Stimulated activated CD8-positive, alpha-beta memory T cell treated with anti-CD3 and anti-CD28 coated beads, Interleukin-15, amount 100 ng/mL, for 48 hours (primary cell): ENCODE data around the gene PDLIM5.
"Not testable (repeated sequence)": the region's sequence is repeated elsewhere in the genome, so short reads cannot be mapped to it uniquely, and the experiment has no call there.

Source experiments
- DNase-seq, 2 donors: peaks; one replicate each; pipeline ENCODE4 v3.0.0-alpha.2; 2020; ENCODE audit warnings: low read depth in 2 of 2

PDLIM5 gene

GRCh38 chr4:94491322-94491721, 39.6 kb downstream of the PDLIM5 start:
- no peak for DNase-seq

- no peak for DNase-seq
Measured at GRCh38 chr4:94495408-94495807, 43.7 kb downstream of the PDLIM5 start.

DNA sequence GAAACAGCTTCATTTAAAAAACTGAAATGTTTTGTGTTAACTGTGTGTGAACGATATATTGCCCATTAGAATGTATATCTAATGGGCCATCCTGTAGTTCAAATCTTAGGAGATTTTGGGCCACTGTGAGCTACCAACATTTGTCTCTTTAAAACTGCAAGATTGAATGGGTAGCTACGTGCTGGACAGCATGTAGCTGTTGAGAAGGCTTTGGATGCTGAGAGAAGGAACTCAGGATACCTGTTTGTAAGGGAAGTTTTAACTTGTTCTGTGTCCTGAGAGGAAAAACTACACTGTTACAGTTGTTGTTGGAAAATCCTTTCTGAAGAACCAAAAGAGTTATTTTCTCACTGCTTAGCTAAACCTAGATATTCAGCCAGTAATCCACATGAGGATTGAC, 45.9 kb downstream of the PDLIM5 start:
- DNase-seq, result no peak

- DNase-seq, result no peak
Measured at GRCh38 chr4:94498502-94498901, 46.8 kb downstream of the PDLIM5 start.

DNA sequence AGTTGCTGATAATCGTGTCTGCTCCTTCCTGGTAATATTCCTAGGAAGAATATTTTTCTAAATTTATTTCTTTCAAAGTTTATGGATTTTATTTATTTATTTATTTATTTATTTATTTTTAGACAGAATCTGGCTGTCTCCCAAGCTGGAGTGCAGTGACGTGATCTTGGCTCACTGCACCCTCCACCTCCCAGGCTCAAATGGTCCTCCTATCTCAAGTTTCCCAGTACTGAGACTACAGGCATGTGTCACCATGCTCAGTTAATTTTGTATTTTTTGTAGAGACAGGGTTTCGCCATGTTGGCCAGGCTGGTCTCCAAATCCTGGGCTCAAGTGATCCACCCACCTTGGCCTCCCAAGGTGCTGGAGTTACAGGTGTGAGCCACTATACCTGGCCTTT, 48.9 kb downstream of the PDLIM5 start:
- no peak for DNase-seq

DNA sequence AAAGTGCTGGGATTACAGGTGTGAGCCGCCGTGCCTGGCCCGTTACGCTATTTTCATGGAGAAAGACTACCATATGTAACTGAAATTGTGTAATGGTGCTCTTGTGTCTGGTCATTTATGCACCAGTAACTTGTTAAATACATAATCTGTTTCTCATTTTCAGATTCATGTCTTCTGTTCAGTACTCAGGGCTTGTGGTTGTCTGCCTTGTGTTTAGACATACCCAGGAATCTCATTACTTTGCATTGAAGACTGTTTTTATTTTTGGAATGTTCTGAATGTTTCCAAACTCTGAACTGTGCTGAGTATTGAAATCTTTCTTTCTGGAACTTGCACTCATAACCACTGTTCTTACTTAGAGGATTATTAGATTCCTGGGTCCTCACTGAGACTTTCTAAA, 52.8 kb downstream of the PDLIM5 start:
- no peak for DNase-seq

DNA sequence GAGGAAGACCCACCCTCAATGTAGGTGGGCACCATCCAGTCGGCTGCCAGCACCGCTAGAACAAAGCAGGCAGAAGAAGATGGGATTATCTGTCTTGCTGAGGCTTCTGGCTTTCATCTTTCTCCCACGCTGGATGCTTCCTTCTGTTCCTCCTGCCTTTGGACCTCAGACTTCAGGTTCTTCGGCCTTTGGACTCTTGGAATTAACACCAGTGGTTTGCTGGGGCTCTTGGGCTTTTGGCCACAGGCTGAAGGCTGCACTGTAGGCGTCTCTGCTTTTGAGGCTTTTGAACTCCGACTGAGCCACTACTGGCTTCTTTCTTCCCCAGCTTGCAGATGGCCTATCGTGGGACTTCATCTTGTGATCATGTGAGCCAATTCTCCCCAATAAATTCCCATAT, 55.1 kb downstream of the PDLIM5 start:
- no peak for DNase-seq

DNA sequence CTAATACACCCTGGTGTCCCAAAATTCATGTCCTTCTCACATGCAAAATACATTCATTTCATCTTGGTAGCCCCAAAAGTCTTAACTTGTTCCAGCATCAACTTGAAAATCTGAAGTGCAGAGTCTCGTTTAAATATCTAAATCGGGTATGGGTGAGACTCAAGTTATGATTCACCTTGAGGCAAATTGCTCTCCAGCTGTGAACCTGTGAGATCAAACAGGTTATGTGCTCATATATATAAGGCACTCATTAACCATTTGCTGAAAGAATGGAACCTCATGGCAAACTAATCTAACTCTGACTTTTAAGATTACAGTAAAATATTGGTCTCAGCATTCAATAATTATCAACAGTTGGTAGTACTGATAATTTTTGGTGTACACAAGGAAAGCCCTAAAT, 55.5 kb downstream of the PDLIM5 start:
- DNase-seq, result no peak

GRCh38 chr4:94507708-94508107, 56.0 kb downstream of the PDLIM5 start:
- no peak for DNase-seq

DNA sequence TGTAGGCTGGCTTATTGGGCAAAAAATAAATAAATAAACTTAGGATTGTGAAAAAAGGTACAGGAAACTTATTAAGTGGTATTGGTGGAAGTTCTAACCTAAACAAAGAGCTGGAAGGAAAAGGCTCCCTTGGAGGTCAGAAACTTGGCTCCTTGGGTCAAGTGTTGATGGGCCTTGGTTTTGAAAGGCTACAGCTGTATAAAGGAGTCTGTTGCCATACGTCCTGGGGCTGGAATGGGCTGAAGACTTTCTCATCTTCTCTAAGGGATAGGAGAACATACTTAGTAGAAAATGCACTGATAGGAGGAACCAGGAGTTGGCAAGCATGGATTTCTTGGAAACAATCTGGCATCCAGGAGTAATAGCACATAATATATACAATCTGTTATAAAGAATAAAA, 56.6 kb downstream of the PDLIM5 start:
- no peak for DNase-seq

DNA sequence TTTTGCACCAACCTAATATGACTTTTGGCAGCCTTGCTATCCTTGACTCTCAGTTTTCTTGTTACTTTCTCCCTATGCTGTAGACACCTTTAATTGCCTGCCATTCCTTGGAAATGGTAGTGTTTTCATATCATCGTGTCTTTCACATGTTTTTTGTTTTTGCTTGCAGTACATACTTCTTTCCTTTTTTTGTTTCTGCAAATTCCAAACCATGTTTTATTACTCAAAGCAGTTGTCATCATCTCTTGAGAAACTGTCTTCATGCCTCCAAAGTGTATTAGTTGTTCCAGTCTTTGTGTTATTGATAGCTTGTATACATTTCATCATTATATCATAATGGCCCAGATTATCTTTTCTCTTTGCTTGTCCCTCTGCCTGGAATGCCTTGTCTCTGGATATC, 57.1 kb downstream of the PDLIM5 start:
- no peak for DNase-seq

DNA sequence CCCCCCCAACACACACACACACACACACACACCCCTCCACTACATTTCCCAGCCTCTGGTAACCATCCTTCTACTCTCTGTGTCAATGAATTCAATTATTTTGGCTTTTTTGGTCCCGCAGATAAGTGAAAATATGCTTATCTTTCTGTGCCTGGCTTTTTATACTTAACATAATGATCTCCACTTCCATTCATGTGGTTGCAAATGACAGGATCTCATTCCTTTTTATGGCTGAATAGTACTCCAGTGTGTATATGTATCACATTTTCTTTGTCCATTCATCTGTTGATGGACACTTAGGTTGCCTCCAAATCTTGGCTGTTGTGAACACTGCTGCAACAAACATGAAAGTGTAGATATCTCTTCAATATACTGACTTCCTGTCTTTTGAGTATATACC, 59.8 kb downstream of the PDLIM5 start:
- no peak for DNase-seq

- DNase-seq, result not testable (repeated sequence)
Measured at GRCh38 chr4:94513532-94513931, 61.8 kb downstream of the PDLIM5 start.

DNA sequence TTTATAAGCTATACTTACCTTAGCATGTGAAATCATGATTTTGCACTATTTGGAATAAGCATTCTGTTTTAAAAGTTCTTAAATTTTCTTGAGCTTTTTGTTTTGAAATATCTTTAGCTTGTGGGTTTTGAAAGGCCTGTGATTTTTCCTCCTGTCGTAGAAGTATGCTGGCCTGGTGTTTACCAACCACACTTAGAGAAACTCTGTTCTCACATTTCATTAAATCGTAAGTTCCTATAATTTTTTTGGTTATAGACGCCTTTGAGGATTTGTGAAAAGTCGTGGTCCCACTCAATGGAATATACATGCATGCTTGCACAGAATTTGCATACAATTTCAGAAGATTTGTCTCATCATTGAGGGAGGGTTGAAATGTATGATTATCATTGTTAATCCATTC, 63.6 kb downstream of the PDLIM5 start:
- DNase-seq, result no peak

DNA sequence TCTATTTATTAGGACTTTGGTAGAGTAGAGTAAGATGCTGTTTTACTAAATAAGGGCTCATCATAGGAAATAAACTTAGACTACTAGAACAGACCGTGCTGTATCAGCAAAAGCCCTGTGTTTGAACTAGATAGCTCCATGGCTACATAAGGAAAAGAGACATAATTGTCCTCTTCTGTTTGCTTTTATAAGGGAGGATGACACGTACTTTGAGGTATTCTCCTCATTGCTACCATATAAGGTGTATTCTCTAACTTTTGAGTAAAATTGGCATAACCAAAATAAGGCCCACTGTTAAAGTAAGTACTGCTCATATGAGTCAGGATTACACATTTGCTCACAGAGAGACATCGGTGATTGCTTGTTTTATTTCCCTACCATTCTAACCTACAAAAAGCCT, 64.3 kb downstream of the PDLIM5 start:
- DNase-seq, result no peak

GRCh38 chr4:94516999-94517398, 65.3 kb downstream of the PDLIM5 start:
- no peak for DNase-seq

DNA sequence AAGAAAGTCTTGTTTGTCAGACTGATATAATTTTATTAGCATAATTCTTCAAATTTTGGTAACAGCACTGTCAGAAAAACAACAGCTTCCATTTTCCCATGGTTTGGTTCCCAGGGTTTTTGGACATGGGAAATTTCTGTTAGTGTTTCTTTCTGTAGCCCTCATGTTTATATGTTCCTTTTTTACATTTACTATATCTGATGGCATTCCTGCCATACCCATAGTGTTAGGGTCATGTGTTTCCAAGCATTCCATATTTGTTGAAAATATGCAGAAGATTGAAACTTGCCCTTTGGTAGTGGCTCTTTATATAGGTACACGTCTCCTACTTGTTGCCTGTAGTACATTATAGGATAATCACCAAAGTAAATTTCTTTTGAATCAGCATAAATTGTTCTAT, 65.8 kb downstream of the PDLIM5 start:
- DNase-seq, result no peak

- no peak for DNase-seq
Measured at GRCh38 chr4:94519019-94519418, 67.3 kb downstream of the PDLIM5 start.

DNA sequence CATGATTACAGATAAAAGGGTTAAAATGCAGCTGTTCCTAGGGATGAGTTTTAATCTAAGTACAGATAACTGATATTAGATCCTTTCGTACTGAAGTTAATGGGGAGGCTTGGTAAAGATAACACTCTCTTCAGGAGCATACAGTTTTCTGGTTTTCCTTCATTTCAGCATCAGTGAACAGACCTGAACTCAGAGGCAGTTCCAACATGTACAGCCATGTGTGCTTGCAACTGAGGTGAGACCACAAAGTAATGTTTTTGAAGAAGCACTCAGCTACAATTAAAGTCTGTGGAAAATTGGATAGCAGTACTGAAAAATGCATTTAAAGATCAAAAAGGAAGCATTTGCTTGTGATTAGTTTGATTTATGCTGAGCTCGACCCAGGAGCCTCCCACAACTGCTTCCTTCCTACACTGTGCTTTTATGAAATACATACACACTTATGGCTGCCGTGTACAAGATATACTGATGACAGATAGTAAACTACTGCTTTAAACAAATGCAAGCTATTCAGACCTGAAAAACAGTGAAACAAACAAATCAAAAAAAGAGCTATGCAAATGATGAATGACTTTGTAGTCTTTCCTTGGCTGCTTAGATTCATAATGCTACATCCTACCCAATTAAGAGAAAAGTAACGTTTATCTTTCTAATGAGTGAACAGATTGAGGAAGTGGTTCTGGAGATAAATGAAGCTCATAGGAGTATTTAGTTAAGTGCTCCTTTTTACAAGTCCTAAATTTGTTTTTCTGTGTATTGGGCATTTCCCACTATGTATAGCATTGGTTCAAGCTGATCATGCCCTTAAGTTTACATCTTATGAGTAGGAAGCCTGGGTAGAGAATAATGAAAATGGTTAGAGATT, 68.4 kb downstream of the PDLIM5 start:
- DNase-seq, result no peak

DNA sequence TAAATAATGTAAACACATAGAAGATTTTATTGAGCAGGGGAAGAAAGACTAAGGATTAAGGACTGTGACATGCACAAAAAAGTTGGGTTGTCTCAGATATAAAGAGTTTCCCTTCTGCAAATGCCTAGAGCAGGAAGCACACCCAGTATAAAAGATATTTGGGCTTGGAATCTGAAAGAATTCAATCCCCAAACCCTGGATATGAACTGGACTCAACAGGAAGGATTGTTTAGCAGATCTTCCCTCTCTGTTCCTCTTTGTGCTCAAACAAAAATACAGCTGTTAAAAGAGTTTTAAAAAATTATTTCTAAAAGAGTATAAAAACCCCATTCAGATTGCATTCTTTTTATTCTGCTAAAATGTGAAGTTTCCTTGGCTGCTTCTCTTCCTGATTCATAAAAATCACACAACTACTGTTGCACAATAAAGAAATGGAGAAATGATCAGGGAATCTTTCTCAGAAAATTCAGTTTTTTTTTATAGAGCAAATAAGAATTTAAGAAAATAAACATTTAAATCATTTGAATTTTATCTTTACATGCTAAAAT, 71.4 kb downstream of the PDLIM5 start:
- DNase-seq, result no peak

GRCh38 chr4:94523617-94524016, 71.9 kb downstream of the PDLIM5 start:
- DNase-seq, result no peak

GRCh38 chr4:94525993-94526728, 74.4 kb downstream of the PDLIM5 start:
- DNase-seq, result no peak
